ENCODE data around the gene DPYSL5.

DNA sequence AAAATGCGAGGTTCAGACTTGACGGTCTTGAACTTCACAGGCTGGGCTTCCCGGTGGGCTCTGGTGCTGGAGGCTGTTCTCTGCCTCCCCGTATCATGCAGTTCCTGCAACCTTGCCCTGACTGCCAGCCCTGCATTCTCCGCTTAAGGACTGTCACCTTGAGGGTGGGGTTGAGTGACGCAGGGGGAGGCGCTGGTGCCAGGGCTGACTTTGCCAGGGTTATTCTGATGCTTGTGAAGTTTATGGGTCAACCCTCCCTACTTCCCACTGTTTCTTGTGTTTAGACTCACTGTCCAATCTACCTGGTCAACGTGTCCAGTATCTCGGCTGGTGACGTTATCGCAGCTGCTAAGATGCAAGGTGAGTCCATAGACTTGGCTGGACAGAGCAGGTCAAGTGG, 85.0 kb downstream of the DPYSL5 start:
- TF ChIP-seq EZH2 (IDR thresholded peaks at IDR 0.05; ENCODE audit: borderline replicate concordance): no peak
- TF ChIP-seq, protein P1, sequence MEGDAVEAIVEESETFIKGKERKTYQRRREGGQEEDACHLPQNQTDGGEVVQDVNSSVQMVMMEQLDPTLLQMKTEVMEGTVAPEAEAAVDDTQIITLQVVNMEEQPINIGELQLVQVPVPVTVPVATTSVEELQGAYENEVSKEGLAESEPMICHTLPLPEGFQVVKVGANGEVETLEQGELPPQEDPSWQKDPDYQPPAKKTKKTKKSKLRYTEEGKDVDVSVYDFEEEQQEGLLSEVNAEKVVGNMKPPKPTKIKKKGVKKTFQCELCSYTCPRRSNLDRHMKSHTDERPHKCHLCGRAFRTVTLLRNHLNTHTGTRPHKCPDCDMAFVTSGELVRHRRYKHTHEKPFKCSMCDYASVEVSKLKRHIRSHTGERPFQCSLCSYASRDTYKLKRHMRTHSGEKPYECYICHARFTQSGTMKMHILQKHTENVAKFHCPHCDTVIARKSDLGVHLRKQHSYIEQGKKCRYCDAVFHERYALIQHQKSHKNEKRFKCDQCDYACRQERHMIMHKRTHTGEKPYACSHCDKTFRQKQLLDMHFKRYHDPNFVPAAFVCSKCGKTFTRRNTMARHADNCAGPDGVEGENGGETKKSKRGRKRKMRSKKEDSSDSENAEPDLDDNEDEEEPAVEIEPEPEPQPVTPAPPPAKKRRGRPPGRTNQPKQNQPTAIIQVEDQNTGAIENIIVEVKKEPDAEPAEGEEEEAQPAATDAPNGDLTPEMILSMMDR (IDR thresholded peaks at IDR 0.05; ENCODE audit: poor library complexity): no peak
